22Rv1 (cell line): Measurements from ENCODE around the gene PKNOX1.
"Not testable (repeated sequence)": the region's sequence is repeated elsewhere in the genome, so short reads cannot be mapped to it uniquely, and the experiment has no call there.

Source experiments
- CTCF ChIP-seq: fragments of 450-650 bp; IDR thresholded peaks from 2 replicates; pipeline ENCODE4 v1.5.1; 2017; ENCODE audit warnings: mild to moderate bottlenecking
- ZFX ChIP-seq: fragments of 450-650 bp; IDR thresholded peaks from 2 replicates; pipeline ENCODE4 v1.6.1; 2017; ENCODE audit warnings: antibody characterized with exemption, borderline replicate concordance

- not testable (repeated sequence) for TF ChIP-seq CTCF, ZFX
Observed at GRCh38 chr21:43076643-43077042, 102.3 kb downstream of the PKNOX1 start.
